ENCODE data around the gene NUP43.
"Not testable (repeated sequence)": the region's sequence is repeated elsewhere in the genome, so short reads cannot be mapped to it uniquely, and the experiment has no call there.

The NUP43 gene

DNA sequence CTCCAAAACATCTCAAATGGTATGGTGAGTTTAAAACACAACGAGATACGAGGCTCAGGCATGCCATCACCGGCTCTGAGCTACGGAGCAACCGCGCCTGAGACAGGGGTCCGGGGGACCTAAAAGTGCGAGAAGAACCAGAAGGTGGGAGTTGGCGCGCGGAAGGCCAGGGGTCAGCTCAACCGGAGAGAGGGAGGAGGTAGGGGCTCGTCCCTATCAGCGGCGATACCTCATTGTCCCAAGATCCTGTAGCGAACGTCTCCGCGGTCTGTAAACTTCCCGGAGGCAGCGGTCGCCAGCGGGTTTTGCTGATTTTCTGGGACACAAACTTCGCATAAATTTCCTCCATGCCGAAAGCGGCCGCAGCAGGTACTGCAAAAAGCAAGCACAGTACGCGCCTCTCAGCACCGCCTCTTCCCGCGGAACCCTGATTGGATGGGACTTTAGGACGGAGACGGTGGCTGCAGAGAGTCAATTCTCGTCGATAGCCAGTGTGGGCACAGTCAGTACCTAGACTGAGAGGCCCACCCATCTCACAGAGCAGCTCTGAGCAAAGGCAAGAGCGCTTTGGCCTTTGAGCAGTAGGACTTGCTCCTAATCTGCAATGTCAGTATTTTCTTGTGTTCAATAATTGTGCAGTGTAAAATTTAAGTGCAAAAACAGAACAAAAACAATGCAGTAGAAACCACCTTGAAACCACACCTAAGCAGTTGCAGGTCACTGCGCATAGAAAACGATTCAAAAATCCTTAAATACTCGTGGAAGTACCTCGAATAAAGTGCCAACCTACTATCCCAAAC lies at the start of gene NUP43:
Gene NUP43, minus strand, starts transcription at position 383 of the 800 bp plus-strand sequence. Its CDS starts 34 bp downstream, at position 349.
- peak; percentile 96 for DNase-seq

GRCh38 chr6:149783551-149783950 lies 37.2 kb upstream of the NUP43 start:
- DNase-seq, result no peak

GRCh38 chr6:149782337-149782736 lies 36.0 kb upstream of the NUP43 start:
- DNase-seq, result no peak

DNA sequence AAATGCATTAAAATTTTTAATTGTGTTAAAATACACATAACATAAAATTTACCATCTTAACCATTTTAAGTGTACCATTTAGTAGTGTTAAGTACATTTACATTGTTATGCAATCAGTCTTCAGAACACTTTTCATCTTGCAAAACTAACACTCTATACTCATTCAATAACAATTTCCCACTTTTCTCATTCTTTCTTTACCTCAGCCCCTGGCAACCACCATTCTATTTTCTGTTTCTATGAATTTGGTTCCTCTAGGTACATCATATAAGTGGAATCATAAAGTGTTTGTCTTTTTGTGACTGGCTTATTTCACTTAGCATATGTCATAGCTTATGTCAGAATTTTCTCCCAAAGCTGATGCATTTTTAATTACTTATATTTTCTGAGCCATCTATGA lies 35.4 kb upstream of the NUP43 start:
- no peak for DNase-seq

GRCh38 chr6:149779644-149779963 lies 33.3 kb upstream of the NUP43 start:
- no peak for DNase-seq

DNA sequence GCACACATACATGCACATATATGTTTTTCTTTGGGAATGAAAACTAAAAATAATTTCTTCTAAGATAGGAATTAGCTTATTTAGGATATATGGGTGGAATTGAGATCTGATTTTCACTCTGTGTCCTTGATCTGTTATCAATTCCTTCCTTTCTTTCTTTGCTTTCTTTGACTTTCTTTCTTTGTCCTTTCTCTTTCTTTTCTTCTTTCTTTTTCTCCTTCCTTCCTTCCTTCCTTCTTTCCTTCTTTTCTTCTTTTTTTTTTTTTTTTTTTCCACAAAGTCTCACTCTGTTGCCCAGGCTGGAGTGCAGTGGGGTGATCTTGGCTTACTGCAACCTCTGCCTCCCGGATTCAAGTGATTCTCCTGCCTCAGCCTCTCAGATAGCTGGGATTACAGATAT lies 31.3 kb upstream of the NUP43 start:
- DNase-seq, result no peak

DNA sequence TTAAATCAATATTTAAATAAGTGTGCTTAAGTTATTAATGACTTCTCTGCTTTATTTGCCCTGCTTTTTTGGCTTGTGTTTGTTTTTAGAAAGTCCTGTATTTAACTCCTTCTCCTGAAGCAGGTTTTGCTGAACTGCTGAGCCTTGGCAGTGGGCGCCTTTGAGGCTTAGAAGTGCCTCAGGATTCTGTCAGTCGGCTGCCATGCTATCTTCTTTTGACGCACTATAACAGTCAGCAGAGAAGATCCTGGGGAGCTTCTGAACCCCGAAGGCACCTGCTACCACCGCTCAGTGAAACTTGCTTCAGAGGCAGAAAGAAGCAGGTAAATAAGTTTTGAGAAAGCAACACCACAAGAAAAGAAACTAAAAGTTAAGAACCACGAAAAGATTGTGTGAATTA lies 25.6 kb upstream of the NUP43 start:
- DNase-seq, result no peak

- DNase-seq, result no peak
Observed at GRCh38 chr6:149771185-149771584, 24.9 kb upstream of the NUP43 start.

DNA sequence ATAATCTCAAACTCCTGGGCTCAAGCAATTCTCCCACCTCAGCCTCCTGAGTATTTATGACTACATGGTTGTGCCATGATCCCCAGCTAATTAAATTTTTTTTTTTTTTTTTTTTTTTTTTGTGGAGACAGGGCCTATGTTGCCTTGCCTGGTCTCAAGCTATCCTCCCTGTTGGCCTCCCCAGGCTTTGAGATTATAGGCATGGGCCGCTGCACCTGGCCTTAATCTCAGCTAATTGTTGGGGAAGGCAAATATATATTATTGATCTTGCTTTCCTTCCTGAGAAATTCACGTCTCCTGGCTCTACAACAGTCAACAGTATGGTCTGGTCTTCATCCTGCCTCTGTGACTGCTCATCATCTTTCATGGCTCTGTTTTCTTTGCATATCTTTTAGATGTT lies 23.3 kb upstream of the NUP43 start:
- no peak for DNase-seq

- DNase-seq, result peak; percentile 53
Observed at GRCh38 chr6:149766156-149766769, 19.9 kb upstream of the NUP43 start.

GRCh38 chr6:149763866-149764265 lies 17.5 kb upstream of the NUP43 start:
- DNase-seq, result peak; percentile 35

DNA sequence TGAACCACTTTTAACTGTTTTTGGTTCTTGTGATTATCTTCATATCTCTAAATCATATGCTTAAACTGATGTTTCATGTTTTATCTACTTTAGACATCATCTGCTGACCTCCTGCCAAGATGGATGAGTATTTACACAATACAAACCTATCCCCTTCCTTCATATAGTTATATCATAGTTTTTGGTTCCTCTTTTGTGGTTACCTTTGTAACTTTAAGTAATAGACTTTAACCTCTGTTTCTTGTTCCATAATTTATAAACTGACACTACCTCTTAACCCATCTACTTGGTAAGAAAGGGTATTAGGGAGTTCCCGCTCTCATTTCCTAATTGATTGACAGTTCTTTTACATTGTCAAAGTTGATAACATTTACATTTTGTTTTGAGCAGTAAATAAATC lies 15.1 kb upstream of the NUP43 start:
- DNase-seq, result no peak

DNA sequence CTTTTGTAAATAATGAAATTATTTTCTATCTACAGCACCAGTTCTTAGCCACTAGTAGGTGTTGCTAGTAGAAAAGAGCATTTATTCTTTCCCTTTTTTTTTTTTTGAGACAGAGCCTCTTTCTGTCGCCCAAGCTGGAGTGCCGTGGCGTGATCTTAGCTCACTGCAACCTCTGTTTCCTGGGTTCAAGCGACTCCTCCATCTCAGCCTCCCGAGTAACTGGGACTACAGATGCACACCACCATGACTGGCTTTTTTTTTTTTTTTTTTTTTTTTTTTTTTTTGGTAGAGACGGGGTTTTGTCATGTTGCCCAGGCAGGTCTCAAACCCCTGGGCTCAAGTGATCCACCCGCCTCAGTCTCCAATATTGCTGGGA lies 9.9 kb upstream of the NUP43 start:
- DNase-seq, result no peak

DNA sequence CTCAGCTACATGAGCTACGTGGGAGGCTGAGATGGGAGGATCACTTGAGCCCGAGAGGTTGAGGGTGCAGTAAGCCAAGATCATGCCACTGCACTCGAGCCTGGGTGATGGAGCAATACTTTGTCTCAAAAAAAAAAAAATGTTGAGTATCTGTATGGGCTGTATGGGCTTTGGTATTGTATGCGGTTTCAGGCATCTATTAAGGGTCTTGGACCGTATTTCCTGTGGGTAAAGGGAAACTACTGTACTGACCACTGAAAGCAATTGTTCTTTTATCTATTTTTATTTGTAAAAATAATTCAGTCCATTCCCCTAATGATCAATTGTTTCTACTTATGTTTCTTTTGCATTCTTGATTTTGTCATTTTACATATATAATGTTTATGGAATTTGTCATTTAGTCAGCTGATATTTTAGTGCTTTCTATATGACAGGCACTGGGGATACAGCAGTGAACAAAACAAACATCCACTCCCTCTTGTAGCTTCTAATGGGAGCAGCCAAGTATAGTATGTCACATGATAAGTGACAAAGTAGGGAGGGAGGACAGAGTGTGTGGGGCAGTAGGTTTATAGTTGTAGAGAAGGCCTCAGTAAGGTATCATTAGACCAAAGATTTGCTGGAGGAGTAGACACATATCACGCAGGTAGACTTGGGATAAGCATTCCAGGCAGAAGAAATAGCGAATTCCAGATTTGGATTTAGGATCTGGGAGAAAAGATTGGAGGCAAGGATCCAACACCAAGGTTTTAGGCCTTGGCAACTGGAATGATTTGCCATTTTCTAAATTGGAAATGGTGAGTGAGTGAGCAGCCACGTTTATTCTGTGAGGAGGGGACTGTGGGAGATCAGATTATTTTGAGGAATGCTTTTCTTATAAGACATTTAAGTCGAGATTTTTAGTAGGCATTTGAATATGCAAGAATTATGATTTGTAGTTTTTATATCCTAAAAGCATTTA lies 9.3 kb upstream of the NUP43 start:
- DNase-seq, result no peak

GRCh38 chr6:149754548-149754947 lies 8.2 kb upstream of the NUP43 start:
- no peak for DNase-seq

DNA sequence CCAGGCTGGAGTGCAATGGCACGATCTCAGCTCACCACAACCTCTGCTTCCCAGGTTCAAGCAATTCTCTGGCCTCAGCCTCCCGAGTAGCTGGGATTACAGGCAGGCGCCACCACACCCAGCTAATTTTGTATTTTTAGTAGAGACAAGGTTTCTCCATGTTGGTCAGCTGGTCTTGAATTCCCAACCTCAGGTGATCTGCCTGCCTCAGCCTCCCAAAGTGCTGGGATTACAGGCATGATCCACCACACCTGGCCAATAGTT lies 7.0 kb upstream of the NUP43 start:
- not testable (repeated sequence) for DNase-seq

DNA sequence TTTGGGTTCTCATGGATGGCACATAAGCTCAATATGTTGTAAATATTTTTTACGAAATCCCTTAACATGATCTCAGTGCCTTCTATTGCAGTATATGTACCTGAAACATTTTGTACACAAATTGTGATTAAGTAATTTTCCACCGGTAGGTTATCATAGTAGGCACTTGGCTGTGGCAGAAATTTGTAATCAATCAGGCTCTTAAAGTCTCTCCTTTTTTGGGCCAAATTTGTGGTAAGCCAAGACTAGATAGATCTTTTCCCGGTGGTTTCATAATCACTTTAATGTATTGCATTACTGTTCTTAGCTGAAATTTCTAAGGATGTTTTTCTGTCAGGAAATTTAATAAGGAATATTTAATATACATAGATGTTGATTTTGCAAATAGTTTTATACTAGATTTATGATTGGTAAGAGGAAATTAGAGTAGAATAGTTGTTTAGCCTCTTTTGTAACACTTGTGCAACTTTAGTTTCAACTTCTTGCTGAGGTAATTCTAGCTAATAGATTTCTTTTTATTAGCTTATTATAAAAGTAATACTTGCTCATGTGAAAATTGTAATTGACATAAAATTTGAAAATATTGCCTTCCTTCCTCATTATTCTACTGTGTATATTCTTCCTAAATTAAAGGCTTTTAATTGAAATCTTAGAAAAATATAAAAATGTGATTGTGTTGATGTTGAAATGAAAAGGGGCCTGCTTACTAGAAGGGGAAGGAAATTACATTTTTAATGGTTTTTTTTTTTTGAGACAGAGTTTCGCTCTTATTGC lies 6.5 kb upstream of the NUP43 start:
- DNase-seq, result no peak

- not testable (repeated sequence) for DNase-seq
Observed at GRCh38 chr6:149751920-149752319, 5.6 kb upstream of the NUP43 start.

DNA sequence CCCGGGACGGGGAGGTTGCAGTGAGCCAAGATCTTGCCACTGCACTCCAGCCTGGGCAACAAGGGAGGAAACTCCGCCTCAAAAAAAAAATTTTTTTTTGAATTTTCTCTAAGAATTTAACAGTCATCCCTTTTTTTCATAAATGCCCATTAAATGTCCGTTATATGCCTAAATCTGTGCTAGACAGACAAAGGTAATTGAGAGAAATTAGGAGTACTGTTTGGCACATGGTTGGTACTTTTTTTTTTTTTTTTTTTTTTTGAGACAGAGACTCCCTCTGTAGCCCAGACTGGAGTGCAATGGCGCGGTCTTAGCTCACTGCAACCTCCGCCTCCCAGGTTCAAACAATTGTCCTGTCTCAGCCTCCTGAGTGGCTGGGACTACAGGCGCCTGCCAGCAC lies 4.9 kb upstream of the NUP43 start:
- no peak for DNase-seq

DNA sequence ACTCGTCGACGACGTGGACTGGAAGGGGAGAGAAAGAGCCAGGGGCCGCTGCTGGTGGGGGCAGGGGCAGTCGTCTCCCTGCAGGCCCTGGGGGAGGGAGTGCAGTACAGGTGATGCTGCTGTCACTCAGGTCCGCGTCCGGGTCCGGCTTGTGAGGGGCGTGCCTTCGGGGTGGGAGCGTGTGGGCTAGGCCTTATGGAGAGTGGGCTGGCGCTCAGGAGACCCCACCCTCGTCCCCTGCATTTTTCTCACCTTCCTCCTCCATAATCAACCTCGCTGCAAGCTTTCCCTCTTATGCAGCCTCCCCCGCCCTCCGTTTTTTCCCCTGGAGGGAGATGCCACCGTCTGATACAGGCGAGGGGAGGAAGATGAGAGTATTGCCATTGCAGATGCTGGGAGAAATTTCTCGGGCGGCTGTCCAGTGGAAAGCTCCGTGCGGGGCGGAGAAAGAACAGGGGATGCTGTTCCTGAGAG lies 3.8 kb upstream of the NUP43 start:
- DNase-seq, result peak; percentile 43

GRCh38 chr6:149749594-149750135 lies 3.3 kb upstream of the NUP43 start, which contains the start of gene PCMT1:
Gene PCMT1 (plus strand): TSS chr6:149749741. CDS start chr6:149749902, 161 bp downstream.
- DNase-seq, result peak; percentile 90

DNA sequence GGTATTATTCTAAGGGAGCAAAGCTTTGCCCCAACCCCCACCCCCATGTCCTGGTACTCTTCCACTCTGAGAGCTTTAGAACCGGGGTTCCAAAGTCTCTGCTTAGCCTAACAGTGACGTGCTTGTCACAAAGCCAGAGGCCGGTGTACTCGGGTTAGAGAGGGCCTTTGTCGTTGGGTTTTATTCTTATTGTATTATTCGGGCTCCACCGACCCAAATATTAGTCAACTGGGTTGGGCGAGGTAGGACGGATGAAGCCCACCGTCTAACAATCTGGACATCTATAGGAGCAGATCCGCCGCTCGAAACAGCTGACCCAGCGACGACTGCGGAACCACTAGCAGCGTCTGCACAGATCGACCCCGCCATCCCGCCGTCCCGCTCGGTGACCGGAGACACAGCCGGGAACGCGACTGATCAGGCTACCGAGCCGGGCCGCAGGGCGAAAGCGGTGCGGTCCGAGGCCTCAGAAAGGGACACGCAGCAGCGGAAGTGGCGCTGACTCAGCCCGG lies 2.8 kb upstream of the NUP43 start:
- DNase-seq, result not testable (repeated sequence)

Measured in fibroblast of upper back skin (primary cell).